ENCODE data around the gene RMC1.

Gene RMC1

DNA sequence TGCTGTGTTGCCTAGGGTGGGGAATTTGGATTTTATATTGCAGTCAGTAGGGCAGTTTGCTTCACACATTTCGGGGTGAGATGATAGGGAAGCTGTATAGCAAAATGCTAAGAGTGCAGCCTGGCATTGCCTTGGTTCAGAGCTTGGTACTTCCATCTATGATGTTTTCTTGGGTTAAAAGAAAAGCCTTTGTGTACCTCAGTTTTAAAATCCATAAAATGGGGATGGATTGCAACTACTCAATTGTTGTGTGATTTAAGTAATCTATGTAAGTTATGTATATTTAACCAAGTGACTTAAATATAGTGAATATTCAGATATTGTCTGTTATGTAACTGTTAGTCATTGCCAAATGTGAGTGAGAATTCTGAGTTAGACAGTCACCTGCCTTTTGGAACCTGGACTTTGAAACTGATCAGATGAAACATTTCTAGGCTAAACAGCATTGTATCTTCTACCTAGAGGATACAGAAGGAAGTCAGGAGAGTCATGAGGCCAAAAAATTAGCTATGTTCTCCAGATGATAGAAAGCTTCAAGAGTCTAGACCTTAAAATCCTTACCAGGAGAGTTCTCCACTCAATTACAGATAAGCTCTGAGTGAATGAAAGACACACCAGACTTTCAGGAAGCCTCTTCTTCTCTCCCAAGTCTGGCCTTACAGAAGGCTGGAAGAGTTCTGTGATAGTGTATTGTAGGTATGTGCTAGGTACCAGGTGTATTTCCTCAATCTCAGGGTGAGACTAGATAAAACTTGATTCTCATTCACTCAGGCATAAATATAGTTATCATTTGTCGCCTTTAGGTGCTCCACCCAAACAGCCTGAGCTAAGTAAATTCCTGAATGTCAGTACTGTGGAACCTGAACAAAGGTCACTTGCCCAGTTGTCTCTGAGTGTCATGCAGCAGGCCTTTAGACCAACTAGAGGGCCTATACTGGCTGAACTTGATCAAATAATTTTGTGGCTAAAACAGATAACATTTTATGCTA lies 42.7 kb upstream of the RMC1 start:
- Histone ChIP-seq H3K27me3 (ENCODE audit: insufficient read depth, low read length, poor library complexity) (no peaks in the 10 kb centered on the region), H4K8ac (ENCODE audit: low read depth, low read length) (no peak overlapping the region), H3K56ac (ENCODE audit: low read length) (no peak overlapping the region), H3K4me2 (ENCODE audit: low read length) (no peak overlapping the region), H3K18ac (ENCODE audit: low read length) (no peak overlapping the region), H3K4me3 (ENCODE audit: low read length) (no peak overlapping the region), H3K4ac (ENCODE audit: low read depth, low read length) (no peak overlapping the region), H3K27ac (ENCODE audit: low read depth, low read length) (no peak overlapping the region), H2AK5ac (ENCODE audit: low read length) (no peak overlapping the region), H2BK15ac (replicated peaks; ENCODE audit: low read depth) (no peak overlapping the region), H3K79me2 (ENCODE audit: control insufficient read depth, insufficient read depth, low read length) (peaks cover 14% of the 10 kb centered on the region), H3K4me1 (ENCODE audit: control insufficient read depth, low read depth, low read length) (no peaks in the 10 kb centered on the region), H2BK120ac (ENCODE audit: low read depth, low read length) (no peak overlapping the region), H3K79me1 (ENCODE audit: low read length) (peaks cover 11% of the 10 kb centered on the region), H3K36me3 (ENCODE audit: control insufficient read depth, insufficient read depth, low read length) (peaks cover 5% of the 10 kb centered on the region), H2BK5ac (ENCODE audit: low read length) (no peak overlapping the region), H4K5ac (ENCODE audit: low read length) (no peak overlapping the region), H3K9ac (ENCODE audit: low read length) (no peak overlapping the region), H3K23ac (ENCODE audit: low read length) (no peak overlapping the region)
- DNase-seq = no peak
- WGBS (ENCODE audit: extremely low coverage, insufficient coverage, low lambda C conversion rate) = no CpG with 5 or more reads among the region's 2 CpGs

DNA sequence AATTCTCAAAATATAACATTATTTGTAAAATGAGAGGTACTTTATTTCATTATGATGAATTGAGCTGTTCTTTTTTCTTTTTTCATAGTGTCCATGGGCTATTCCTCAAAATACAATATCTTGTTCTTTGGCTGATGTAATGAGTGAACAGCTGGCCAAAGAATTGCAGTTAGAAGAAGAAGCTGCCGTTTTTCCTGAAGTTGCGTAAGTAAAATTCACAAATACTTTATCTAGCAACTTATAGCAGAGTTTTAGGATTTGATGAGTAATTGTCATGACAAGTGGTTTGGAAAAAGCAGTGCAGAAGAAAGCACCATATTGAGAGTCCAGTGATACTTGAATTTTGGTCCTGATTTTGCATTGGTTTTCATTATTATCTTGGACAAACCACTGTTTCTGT lies 40.4 kb upstream of the RMC1 start:
- Histone ChIP-seq H3K4me3 (ENCODE audit: low read length) (no peak overlapping the region), H2AK5ac (ENCODE audit: low read length) (no peak overlapping the region), H3K27me3 (ENCODE audit: insufficient read depth, low read length, poor library complexity) (no peaks in the 10 kb centered on the region), H3K79me2 (ENCODE audit: control insufficient read depth, insufficient read depth, low read length) (peaks cover 13% of the 10 kb centered on the region), H3K56ac (ENCODE audit: low read length) (no peak overlapping the region), H3K4ac (ENCODE audit: low read depth, low read length) (no peak overlapping the region), H4K5ac (ENCODE audit: low read length) (no peak overlapping the region), H3K36me3 (ENCODE audit: control insufficient read depth, insufficient read depth, low read length) (peaks cover 5% of the 10 kb centered on the region), H3K4me2 (ENCODE audit: low read length) (no peak overlapping the region), H3K27ac (ENCODE audit: low read depth, low read length) (no peak overlapping the region), H2BK120ac (ENCODE audit: low read depth, low read length) (no peak overlapping the region), H2BK15ac (replicated peaks; ENCODE audit: low read depth) (no peak overlapping the region), H4K8ac (ENCODE audit: low read depth, low read length) (no peak overlapping the region), H2BK5ac (ENCODE audit: low read length) (no peak overlapping the region), H3K9ac (ENCODE audit: low read length) (no peak overlapping the region), H3K4me1 (ENCODE audit: control insufficient read depth, low read depth, low read length) (no peaks in the 10 kb centered on the region), H3K79me1 (ENCODE audit: low read length) (peaks cover 11% of the 10 kb centered on the region), H3K18ac (ENCODE audit: low read length) (no peak overlapping the region), H3K23ac (ENCODE audit: low read length) (no peak overlapping the region)
- no peak for DNase-seq
- WGBS (ENCODE audit: extremely low coverage, insufficient coverage, low lambda C conversion rate) = no CpG with 5 or more reads among the region's 2 CpGs

DNA sequence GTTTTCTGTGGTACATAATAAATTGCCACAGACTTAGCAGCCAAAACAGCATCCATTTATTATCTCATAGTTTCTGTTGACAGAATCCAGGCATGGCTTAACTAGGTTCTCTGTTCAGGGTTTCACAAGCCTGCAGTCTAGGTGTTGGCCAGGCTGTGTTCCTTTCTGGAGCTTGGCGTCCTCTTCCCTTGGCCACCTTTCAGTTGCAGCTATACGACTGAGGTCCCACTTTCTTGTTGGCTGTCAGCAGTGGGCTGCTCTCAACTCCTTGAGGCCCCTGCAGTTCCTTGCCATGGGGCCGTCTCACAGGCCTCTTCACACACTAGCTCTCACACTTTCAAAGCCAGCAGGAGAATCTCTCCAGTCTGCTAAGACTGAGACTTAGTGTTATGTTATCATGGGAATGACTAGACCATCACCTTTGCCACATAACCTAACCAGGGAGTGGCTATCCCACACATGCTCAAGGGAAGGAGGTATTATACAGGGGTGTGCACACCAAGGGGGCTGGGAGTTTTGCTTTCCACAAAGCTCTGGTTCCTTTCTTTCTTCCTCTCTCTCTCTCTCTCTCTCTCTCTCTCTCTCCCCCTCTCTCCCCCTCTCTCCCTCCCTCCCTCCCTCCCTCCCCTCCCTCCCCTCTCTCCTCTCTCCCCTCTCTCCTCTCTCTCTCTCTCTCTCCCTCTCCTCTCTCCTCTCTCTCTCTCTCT lies 34.4 kb upstream of the RMC1 start:
- no peak overlapping the region for H3K9ac ChIP-seq (ENCODE audit: low read length)
- no peak overlapping the region for H3K4ac ChIP-seq (ENCODE audit: low read depth, low read length)
- WGBS (ENCODE audit: extremely low coverage, insufficient coverage, low lambda C conversion rate) = no CpG with 5 or more reads among the region's 3 CpGs
- H3K56ac ChIP-seq (ENCODE audit: low read length) = no peak overlapping the region
- no peaks in the 10 kb centered on the region for H3K27me3 ChIP-seq (ENCODE audit: insufficient read depth, low read length, poor library complexity)
- H2BK120ac ChIP-seq (ENCODE audit: low read depth, low read length) = no peak overlapping the region
- no peak overlapping the region for H4K8ac ChIP-seq (ENCODE audit: low read depth, low read length)
- no peak overlapping the region for H2AK5ac ChIP-seq (ENCODE audit: low read length)
- H3K4me2 ChIP-seq (ENCODE audit: low read length) = no peak overlapping the region
- no peak overlapping the region for H3K18ac ChIP-seq (ENCODE audit: low read length)
- H3K27ac ChIP-seq (ENCODE audit: low read depth, low read length) = no peak overlapping the region
- H2BK15ac ChIP-seq (replicated peaks; ENCODE audit: low read depth) = no peak overlapping the region
- H3K79me1 ChIP-seq (ENCODE audit: low read length) = no peaks in the 10 kb centered on the region
- H3K23ac ChIP-seq (ENCODE audit: low read length) = no peak overlapping the region
- peaks cover 7% of the 10 kb centered on the region for H3K36me3 ChIP-seq (ENCODE audit: control insufficient read depth, insufficient read depth, low read length)
- H3K4me3 ChIP-seq (ENCODE audit: low read length) = no peak overlapping the region
- no peak overlapping the region for H4K5ac ChIP-seq (ENCODE audit: low read length)
- H3K4me1 ChIP-seq (ENCODE audit: control insufficient read depth, low read depth, low read length) = no peaks in the 10 kb centered on the region
- DNase-seq = no peak
- H2BK5ac ChIP-seq (ENCODE audit: low read length) = no peak overlapping the region
- H3K79me2 ChIP-seq (ENCODE audit: control insufficient read depth, insufficient read depth, low read length) = no peaks in the 10 kb centered on the region

DNA sequence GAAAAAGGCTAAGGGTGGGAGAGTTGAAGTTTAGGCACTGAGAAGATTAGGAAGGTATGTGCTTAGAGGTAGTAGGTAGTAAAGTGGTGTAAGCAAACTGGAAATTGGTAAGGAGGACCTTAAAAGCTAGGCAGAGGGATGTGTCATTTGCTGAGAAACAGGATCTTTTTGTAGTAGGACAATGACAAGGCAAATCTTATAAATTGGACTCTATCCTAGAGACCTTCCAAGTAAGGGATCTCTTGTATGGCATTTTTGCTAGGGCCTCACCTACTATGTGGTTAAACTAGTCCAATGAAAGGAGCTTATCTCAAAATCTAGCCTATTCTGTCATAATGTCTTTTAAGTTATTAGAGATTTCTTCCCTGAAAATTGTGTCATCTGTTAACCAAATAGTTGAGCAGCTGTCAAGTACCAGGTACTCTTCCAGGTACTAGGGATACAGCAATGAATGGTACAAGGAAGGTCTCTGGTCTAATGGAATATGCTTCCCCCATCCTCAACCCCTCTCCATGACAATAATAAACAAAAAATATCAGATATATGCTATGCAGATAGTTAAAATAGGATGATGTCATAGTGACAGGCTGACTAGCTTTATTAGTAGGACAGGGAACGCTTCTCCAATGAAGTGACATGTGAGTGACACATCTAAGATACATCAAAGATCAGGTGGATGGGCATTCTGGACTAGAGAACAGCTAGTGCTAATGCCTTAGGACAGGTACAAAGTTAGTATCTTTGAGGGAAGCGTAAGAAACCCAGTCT lies 32.5 kb upstream of the RMC1 start:
- H3K4me2 ChIP-seq (ENCODE audit: low read length) = no peak overlapping the region
- no peaks in the 10 kb centered on the region for H3K27me3 ChIP-seq (ENCODE audit: insufficient read depth, low read length, poor library complexity)
- H3K4me1 ChIP-seq (ENCODE audit: control insufficient read depth, low read depth, low read length) = no peaks in the 10 kb centered on the region
- no peak overlapping the region for H2BK5ac ChIP-seq (ENCODE audit: low read length)
- H3K79me2 ChIP-seq (ENCODE audit: control insufficient read depth, insufficient read depth, low read length) = no peaks in the 10 kb centered on the region
- H3K18ac ChIP-seq (ENCODE audit: low read length) = no peak overlapping the region
- peaks cover 11% of the 10 kb centered on the region for H3K36me3 ChIP-seq (ENCODE audit: control insufficient read depth, insufficient read depth, low read length)
- H3K4ac ChIP-seq (ENCODE audit: low read depth, low read length) = no peak overlapping the region
- H2AK5ac ChIP-seq (ENCODE audit: low read length) = no peak overlapping the region
- no peak overlapping the region for H3K23ac ChIP-seq (ENCODE audit: low read length)
- no peak overlapping the region for H3K27ac ChIP-seq (ENCODE audit: low read depth, low read length)
- H4K5ac ChIP-seq (ENCODE audit: low read length) = no peak overlapping the region
- H2BK120ac ChIP-seq (ENCODE audit: low read depth, low read length) = no peak overlapping the region
- no peak for DNase-seq
- no peak overlapping the region for H4K8ac ChIP-seq (ENCODE audit: low read depth, low read length)
- no peaks in the 10 kb centered on the region for H3K79me1 ChIP-seq (ENCODE audit: low read length)
- no peak overlapping the region for H2BK15ac ChIP-seq (replicated peaks; ENCODE audit: low read depth)
- WGBS (ENCODE audit: extremely low coverage, insufficient coverage, low lambda C conversion rate) = no CpG with 5 or more reads among the region's 2 CpGs
- H3K56ac ChIP-seq (ENCODE audit: low read length) = no peak overlapping the region
- H3K9ac ChIP-seq (ENCODE audit: low read length) = no peak overlapping the region
- no peak overlapping the region for H3K4me3 ChIP-seq (ENCODE audit: low read length)

GRCh38 chr18:23471486-23471885 lies 31.8 kb upstream of the RMC1 start:
- H3K36me3 ChIP-seq (ENCODE audit: control insufficient read depth, insufficient read depth, low read length) = peaks cover 11% of the 10 kb centered on the region
- no peak overlapping the region for H3K56ac ChIP-seq (ENCODE audit: low read length)
- 100% methylated on average over 4 of the region's 6 CpGs for WGBS (ENCODE audit: extremely low coverage, insufficient coverage, low lambda C conversion rate)
- no peak overlapping the region for H3K18ac ChIP-seq (ENCODE audit: low read length)
- H3K27me3 ChIP-seq (ENCODE audit: insufficient read depth, low read length, poor library complexity) = no peaks in the 10 kb centered on the region
- no peaks in the 10 kb centered on the region for H3K79me2 ChIP-seq (ENCODE audit: control insufficient read depth, insufficient read depth, low read length)
- no peak overlapping the region for H3K4me3 ChIP-seq (ENCODE audit: low read length)
- no peaks in the 10 kb centered on the region for H3K4me1 ChIP-seq (ENCODE audit: control insufficient read depth, low read depth, low read length)
- no peak overlapping the region for H3K23ac ChIP-seq (ENCODE audit: low read length)
- no peak overlapping the region for H2BK15ac ChIP-seq (replicated peaks; ENCODE audit: low read depth)
- H4K5ac ChIP-seq (ENCODE audit: low read length) = no peak overlapping the region
- no peak overlapping the region for H3K9ac ChIP-seq (ENCODE audit: low read length)
- no peak overlapping the region for H3K27ac ChIP-seq (ENCODE audit: low read depth, low read length)
- H3K79me1 ChIP-seq (ENCODE audit: low read length) = no peaks in the 10 kb centered on the region
- H2AK5ac ChIP-seq (ENCODE audit: low read length) = no peak overlapping the region
- no peak overlapping the region for H2BK120ac ChIP-seq (ENCODE audit: low read depth, low read length)
- H3K4me2 ChIP-seq (ENCODE audit: low read length) = no peak overlapping the region
- H4K8ac ChIP-seq (ENCODE audit: low read depth, low read length) = no peak overlapping the region
- no peak overlapping the region for H3K4ac ChIP-seq (ENCODE audit: low read depth, low read length)
- no peak for DNase-seq
- H2BK5ac ChIP-seq (ENCODE audit: low read length) = no peak overlapping the region

All from mesendoderm (in vitro differentiated cells).